Ishikawa (cell line): ENCODE results near the gene HK1.

Source experiments
- EGR1 ChIP-seq: IDR thresholded peaks from 2 replicates; pipeline ENCODE4 v1.6.1; 2012
- NFIC ChIP-seq: IDR thresholded peaks from 2 replicates; pipeline ENCODE4 v1.6.1; 2012
- RAD21 ChIP-seq: IDR thresholded peaks from 2 replicates; pipeline ENCODE4 v1.6.1; 2012; ENCODE audit warnings: low read depth
- REST ChIP-seq: IDR thresholded peaks from 2 replicates; pipeline ENCODE4 v1.6.1; 2012; ENCODE audit warnings: low read depth, mild to moderate bottlenecking
- TAF1 ChIP-seq: IDR thresholded peaks from 2 replicates; pipeline ENCODE4 v1.6.1; 2012; ENCODE audit warnings: low read depth, mild to moderate bottlenecking
- TCF12 ChIP-seq: IDR thresholded peaks from 2 replicates; pipeline ENCODE4 v1.6.1; 2012; ENCODE audit warnings: low read depth
- USF1 ChIP-seq: IDR thresholded peaks from 2 replicates; pipeline ENCODE4 v1.6.1; 2012
- YY1 ChIP-seq: IDR thresholded peaks from 2 replicates; pipeline ENCODE4 v1.6.1; 2012; ENCODE audit warnings: low read depth
- ZBTB7A ChIP-seq: IDR thresholded peaks from 2 replicates; pipeline ENCODE4 v1.6.1; 2012; ENCODE audit warnings: low read depth

- TF ChIP-seq EGR1: no peak
- no peak for TF ChIP-seq TCF12
- TF ChIP-seq RAD21: no peak
- no peak for TF ChIP-seq NFIC
- TF ChIP-seq REST: no peak
- no peak for TF ChIP-seq USF1
- no peak for TF ChIP-seq YY1
- TF ChIP-seq TAF1: no peak
- TF ChIP-seq ZBTB7A: no peak
Measured at GRCh38 chr10:69415951-69416350, 137.7 kb downstream of the HK1 start.
